Measurements from ENCODE around the gene SMC4.
"Not testable (repeated sequence)": the region's sequence is repeated elsewhere in the genome, so short reads cannot be mapped to it uniquely, and the experiment has no call there.

Gene SMC4

DNA sequence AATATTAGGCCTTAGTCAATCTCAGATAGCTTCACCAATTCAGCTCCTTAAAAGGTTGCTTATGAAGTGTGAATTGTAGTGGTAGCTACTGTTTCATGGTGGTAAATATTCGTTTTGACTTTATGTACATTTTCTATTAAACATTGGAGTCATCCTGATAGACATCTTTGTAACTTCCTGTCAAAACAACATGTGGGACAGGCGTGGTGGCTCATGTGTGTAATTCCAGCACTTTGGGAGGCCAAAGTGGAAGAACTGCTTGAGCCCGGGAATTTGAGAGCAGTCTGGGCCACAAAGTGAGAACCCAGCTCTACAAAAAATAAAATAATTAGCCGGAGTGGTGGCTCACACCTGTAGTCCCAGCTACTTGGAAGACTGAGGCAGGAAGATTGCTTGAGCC lies 52.2 kb downstream of the SMC4 start:
- no peak for TF ChIP-seq Cebpa-rat (IDR thresholded peaks at IDR 0.05)
- Histone ChIP-seq H3K4me2 (no peak overlapping the region), H3K9ac (no peak overlapping the region), H3K27me3 (no peaks in the 10 kb centered on the region), H3K36me3 (peaks cover 2% of the 10 kb centered on the region), H4K20me1 (no peaks in the 10 kb centered on the region), H3K9me3 (peaks cover 6% of the 10 kb centered on the region; the same call in 1 of the 2 replicates), H3K4me1 (peaks cover 22% of the 10 kb centered on the region), H3K27ac (no peak overlapping the region), H3K4me3 (no peak overlapping the region)

DNA sequence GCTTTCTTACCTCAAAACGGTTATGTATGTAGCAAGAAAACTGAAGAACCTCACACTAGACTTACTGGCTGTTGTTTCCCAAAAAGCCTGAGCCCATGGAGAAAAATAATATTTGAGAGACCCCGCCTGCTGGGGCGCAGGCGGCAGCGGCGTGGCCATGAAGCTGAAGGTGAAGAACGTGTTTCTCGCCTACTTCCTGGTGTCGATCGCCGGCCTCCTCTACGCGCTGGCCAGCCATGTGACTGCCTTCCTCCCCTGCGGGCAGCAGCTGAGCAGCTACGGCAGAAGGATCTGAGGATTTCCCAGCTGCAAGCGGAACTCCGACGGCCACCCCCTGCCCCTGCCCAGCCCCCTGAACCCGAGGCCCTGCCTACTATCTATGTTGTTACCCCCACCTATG lies 52.8 kb downstream of the SMC4 start:
- H3K4me2 ChIP-seq, H3K27me3 ChIP-seq, H3K27ac ChIP-seq, H3K36me3 ChIP-seq, H3K9ac ChIP-seq, H3K9me3 ChIP-seq, H3K4me3 ChIP-seq, H4K20me1 ChIP-seq: not testable (repeated sequence)
- peaks cover 18% of the 10 kb centered on the region for H3K4me1 ChIP-seq

- H3K27me3 ChIP-seq, result no peaks in the 10 kb centered on the region
- no peak overlapping the region for H3K27ac ChIP-seq
- TF ChIP-seq Cebpa-rat (IDR thresholded peaks at IDR 0.05), result no peak
- no peaks in the 10 kb centered on the region for H4K20me1 ChIP-seq
- peaks cover 3% of the 10 kb centered on the region; the same call in 1 of the 2 replicates for H3K4me1 ChIP-seq
- H3K9me3 ChIP-seq, result peaks cover 4% of the 10 kb centered on the region
- no peaks in the 10 kb centered on the region for H3K36me3 ChIP-seq
- H3K9ac ChIP-seq, result no peak overlapping the region
- H3K4me2 ChIP-seq, result no peak overlapping the region
- no peak overlapping the region for H3K4me3 ChIP-seq
These were observed 55.5 kb downstream of the SMC4 start for GRCh38 chr3:160454995-160455394.

- Histone ChIP-seq H3K9me3 (peaks cover 6% of the 10 kb centered on the region; the same call in 1 of the 2 replicates), H3K4me2 (no peak overlapping the region), H3K4me1 (no peaks in the 10 kb centered on the region)
These were observed 56.4 kb downstream of the SMC4 start for GRCh38 chr3:160455846-160456245.

DNA sequence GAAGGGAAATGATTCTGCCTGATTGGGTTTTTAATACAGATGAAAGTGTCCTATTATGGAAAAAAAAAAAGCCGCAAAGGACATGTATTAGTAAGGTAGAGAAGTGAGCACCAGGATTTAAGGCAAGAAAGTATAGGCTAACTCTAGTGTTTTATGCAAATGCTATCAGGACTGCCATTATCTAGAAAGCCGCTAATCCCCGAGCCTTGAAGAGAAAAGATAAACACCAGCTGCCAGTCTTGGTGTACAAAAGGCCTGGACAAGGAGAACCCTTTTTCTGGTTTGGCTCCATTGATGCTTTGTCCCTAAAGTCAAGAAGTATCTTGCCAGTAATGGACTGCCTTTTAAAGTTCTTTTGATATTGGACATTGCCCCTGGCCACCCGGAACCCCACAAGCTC lies 58.7 kb downstream of the SMC4 start:
- Histone ChIP-seq H3K27ac (no peak overlapping the region), H3K4me3 (no peak overlapping the region), H3K9me3 (peaks cover 6% of the 10 kb centered on the region; the same call in 1 of the 2 replicates), H3K4me1 (no peaks in the 10 kb centered on the region), H3K27me3 (no peaks in the 10 kb centered on the region), H3K9ac (no peak overlapping the region), H4K20me1 (no peaks in the 10 kb centered on the region), H3K4me2 (no peak overlapping the region), H3K36me3 (no peaks in the 10 kb centered on the region)
- TF ChIP-seq Cebpa-rat (IDR thresholded peaks at IDR 0.05), result no peak

More at GRCh38 chr3:160455846-160456245, 56.4 kb downstream of the SMC4 start:
- Histone ChIP-seq H4K20me1 (no peaks in the 10 kb centered on the region), H3K27me3 (no peaks in the 10 kb centered on the region), H3K4me3 (no peak overlapping the region), H3K9ac (no peak overlapping the region), H3K36me3 (no peaks in the 10 kb centered on the region), H3K27ac (no peak overlapping the region)
- TF ChIP-seq Cebpa-rat (IDR thresholded peaks at IDR 0.05), result no peak

- Histone ChIP-seq H3K9ac (no peak overlapping the region), H3K4me2 (no peak overlapping the region), H3K9me3 (peaks cover 6% of the 10 kb centered on the region; the same call in 1 of the 2 replicates), H3K4me3 (no peak overlapping the region), H3K36me3 (no peaks in the 10 kb centered on the region), H3K27ac (no peak overlapping the region), H4K20me1 (no peaks in the 10 kb centered on the region), H3K27me3 (no peaks in the 10 kb centered on the region), H3K4me1 (no peaks in the 10 kb centered on the region)
- no peak for TF ChIP-seq Cebpa-rat (IDR thresholded peaks at IDR 0.05)
These were observed 60.1 kb downstream of the SMC4 start for GRCh38 chr3:160459450-160459970.

DNA sequence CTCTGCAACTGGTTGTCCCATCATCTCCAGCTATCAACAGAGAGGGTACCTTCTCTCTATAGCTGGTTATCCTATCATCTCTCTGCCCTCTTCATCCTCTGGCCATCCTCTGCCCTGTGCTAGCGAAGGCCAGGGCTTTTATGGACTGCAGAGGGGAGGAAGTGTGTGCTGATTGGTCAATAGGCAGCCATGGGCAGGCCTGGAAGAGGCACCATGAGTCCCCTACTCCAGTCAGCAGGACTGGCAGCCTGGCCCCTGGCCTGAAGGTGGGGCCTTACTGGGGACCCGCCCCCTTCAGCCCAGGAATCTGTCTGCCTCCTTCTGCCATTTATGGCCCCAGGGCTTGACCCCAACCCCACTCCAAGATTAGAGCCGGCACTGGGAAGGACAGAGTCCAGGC lies 60.6 kb downstream of the SMC4 start:
- H3K4me1 ChIP-seq, result no peaks in the 10 kb centered on the region
- no peak for TF ChIP-seq Cebpa-rat (IDR thresholded peaks at IDR 0.05)

DNA sequence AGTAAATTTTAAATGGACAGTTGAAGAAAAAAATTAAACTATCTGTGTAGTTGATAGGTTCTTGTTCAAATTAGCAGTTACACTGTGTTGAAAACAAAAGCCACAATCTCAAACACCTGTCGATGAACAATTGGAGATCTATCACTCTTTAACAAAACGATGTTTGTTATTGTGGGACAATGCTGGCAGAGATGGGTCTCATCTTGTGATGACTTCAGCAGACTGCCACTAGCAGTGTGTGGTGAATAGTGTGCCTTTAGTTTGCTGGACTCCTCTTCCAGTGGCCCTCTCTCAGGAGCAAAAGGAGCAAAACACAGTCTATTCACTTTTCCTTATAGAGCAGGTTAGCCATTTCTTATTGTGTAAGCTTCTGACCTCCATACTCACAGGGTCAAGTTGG lies 64.9 kb downstream of the SMC4 start:
- TF ChIP-seq Cebpa-rat (IDR thresholded peaks at IDR 0.05), result no peak

More for the DNA sequence above, 60.6 kb downstream of the SMC4 start:
- no peak overlapping the region for H3K4me3 ChIP-seq
- peaks cover 6% of the 10 kb centered on the region; the same call in 1 of the 2 replicates for H3K9me3 ChIP-seq
- H4K20me1 ChIP-seq, result no peaks in the 10 kb centered on the region
- no peak overlapping the region for H3K4me2 ChIP-seq
- no peak overlapping the region for H3K27ac ChIP-seq
- H3K36me3 ChIP-seq, result no peaks in the 10 kb centered on the region
- H3K9ac ChIP-seq, result no peak overlapping the region
- no peaks in the 10 kb centered on the region for H3K27me3 ChIP-seq

DNA sequence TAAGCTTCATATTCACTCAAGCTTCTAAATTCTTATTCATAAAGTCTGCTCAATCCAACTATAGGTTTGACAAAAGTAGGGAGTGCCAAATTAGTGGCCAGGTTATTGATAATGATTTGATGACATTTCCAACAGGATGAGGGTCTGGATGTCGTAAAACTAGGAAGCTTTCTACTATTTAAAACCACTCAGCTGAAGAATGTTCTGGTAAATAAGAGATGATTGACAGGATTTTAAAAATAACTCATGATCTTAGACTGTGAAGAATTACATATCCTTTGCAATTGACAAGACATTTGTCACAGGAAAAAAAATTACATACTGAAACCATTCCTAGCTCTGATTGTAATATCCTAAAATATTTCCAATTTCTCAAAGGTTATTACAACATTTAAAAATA lies 65.5 kb downstream of the SMC4 start:
- Histone ChIP-seq H3K27ac (no peak overlapping the region), H3K9me3 (peaks cover 20% of the 10 kb centered on the region), H3K4me2 (no peak overlapping the region), H3K36me3 (no peaks in the 10 kb centered on the region), H4K20me1 (no peaks in the 10 kb centered on the region), H3K9ac (no peak overlapping the region), H3K4me1 (no peaks in the 10 kb centered on the region), H3K4me3 (no peak overlapping the region), H3K27me3 (no peaks in the 10 kb centered on the region)
- TF ChIP-seq Cebpa-rat (IDR thresholded peaks at IDR 0.05), result no peak

More for the DNA sequence above, 64.9 kb downstream of the SMC4 start:
- Histone ChIP-seq H3K27me3 (no peaks in the 10 kb centered on the region), H3K36me3 (no peaks in the 10 kb centered on the region), H3K27ac (no peak overlapping the region), H3K4me2 (no peak overlapping the region), H3K4me3 (no peak overlapping the region), H3K9me3 (peaks cover 14% of the 10 kb centered on the region), H4K20me1 (no peaks in the 10 kb centered on the region), H3K9ac (no peak overlapping the region), H3K4me1 (no peaks in the 10 kb centered on the region)

DNA sequence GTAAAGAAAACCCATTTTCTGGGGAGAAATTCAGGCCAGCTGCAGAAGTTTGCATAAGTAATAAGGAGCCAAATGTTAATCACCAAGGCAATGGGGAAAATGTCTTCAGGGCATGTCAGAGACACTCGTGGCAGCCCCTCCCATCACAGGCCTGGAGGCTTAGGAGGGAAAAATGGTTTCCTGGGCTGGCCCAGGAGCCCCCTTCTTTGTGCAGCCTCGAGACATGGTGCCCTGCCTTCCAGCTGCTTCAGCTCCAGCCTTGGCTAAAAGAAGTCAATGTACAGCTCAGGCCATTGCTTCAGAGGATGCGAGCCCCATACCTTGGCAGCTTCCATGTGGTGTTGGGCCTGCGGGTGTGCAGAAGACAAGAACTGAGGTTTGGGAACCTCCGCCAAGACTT lies 70.7 kb downstream of the SMC4 start:
- Histone ChIP-seq H3K4me3 (no peak overlapping the region), H3K36me3 (peaks cover 8% of the 10 kb centered on the region; the same call in 1 of the 2 replicates), H3K27me3 (no peaks in the 10 kb centered on the region), H3K4me1 (0 out of 2 replicates have a peak, but pooled peaks cover 5% of the 10 kb centered on the region), H3K9ac (no peak overlapping the region), H3K27ac (no peak overlapping the region), H4K20me1 (no peaks in the 10 kb centered on the region), H3K4me2 (no peak overlapping the region), H3K9me3 (peaks cover 44% of the 10 kb centered on the region)
- TF ChIP-seq Cebpa-rat (IDR thresholded peaks at IDR 0.05), result no peak

DNA sequence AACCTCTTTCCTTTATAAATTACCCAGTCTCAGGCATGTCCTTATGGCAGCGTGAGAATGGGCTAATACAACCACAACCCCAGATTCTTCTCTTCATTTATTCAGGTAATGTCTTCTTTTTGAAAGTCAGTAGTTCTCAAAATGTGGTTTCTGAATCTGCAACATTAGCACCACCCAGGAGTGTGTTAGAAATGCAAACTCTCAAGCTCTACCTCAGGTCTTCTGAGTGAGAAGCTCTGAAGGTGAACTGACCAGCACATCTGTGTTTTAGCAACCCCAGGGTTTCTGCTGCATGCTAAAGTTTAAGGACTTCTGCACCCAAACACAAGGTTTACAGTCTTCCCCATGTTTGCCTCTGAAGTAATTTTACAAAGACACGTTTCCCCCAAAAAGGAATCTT lies 72.4 kb downstream of the SMC4 start:
- Histone ChIP-seq H3K4me2 (no peak overlapping the region), H3K4me1 (0 out of 2 replicates have a peak, but pooled peaks cover 5% of the 10 kb centered on the region), H3K27me3 (no peaks in the 10 kb centered on the region), H3K4me3 (no peak overlapping the region), H3K27ac (no peak overlapping the region), H3K36me3 (peaks cover 8% of the 10 kb centered on the region; the same call in 1 of the 2 replicates), H4K20me1 (no peaks in the 10 kb centered on the region), H3K9me3 (peaks cover 44% of the 10 kb centered on the region), H3K9ac (no peak overlapping the region)
- TF ChIP-seq Cebpa-rat (IDR thresholded peaks at IDR 0.05), result no peak
